ENCODE measurements around the gene ZNF697. TPM values are rescaled to one million over a fixed set of nuclear protein-coding genes. Genes with fewer than 3 reads are reported as not detected.

Gene ZNF697
- total RNA-seq, 4 donors from 2014 or later: 10.8 to 17.9 (median 11.9) TPM

DNA sequence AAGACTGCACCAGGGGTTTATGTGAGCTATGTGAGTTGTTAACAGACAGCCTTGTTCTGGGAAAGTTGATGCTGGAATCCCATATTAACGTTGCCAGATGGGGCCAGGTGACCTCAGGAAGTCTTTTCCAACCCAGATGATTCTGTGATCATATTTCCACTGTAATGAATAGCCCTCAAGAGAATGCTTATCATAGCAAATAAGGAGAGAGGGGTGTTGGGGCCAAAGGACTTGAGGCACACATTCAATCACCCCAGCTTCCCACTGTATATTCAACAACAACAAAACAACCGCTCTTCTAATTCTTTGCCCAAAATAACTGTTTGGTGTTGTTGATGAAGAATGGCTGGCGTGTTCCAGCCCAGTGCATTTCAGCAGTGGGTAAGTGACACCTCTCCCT, 14.1 kb downstream of the ZNF697 start:
- no peak for DNase-seq
- TF ChIP-seq, protein P1, sequence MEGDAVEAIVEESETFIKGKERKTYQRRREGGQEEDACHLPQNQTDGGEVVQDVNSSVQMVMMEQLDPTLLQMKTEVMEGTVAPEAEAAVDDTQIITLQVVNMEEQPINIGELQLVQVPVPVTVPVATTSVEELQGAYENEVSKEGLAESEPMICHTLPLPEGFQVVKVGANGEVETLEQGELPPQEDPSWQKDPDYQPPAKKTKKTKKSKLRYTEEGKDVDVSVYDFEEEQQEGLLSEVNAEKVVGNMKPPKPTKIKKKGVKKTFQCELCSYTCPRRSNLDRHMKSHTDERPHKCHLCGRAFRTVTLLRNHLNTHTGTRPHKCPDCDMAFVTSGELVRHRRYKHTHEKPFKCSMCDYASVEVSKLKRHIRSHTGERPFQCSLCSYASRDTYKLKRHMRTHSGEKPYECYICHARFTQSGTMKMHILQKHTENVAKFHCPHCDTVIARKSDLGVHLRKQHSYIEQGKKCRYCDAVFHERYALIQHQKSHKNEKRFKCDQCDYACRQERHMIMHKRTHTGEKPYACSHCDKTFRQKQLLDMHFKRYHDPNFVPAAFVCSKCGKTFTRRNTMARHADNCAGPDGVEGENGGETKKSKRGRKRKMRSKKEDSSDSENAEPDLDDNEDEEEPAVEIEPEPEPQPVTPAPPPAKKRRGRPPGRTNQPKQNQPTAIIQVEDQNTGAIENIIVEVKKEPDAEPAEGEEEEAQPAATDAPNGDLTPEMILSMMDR (IDR thresholded peaks at IDR 0.05): no peak
- TF ChIP-seq POLR2A (IDR thresholded peaks at IDR 0.05): no peak
- intact Hi-C loops (cut with DNase I): no loop called here
- Histone ChIP-seq H3K4me3 (replicated peaks in 1 of 3) (no peak overlapping the region), H3K27me3 (no peaks in the 10 kb centered on the region), H3K4me1 (peaks cover 61 to 63% of the 10 kb centered on the region in 2 donors), H3K9me3 (no peaks in the 10 kb centered on the region), H3K36me3 (no peaks in the 10 kb centered on the region), H3K27ac (no peak overlapping the region)
- WGBS, 2 donors: 67 to 76% methylated on average over 3 of the region's 3 CpGs

DNA sequence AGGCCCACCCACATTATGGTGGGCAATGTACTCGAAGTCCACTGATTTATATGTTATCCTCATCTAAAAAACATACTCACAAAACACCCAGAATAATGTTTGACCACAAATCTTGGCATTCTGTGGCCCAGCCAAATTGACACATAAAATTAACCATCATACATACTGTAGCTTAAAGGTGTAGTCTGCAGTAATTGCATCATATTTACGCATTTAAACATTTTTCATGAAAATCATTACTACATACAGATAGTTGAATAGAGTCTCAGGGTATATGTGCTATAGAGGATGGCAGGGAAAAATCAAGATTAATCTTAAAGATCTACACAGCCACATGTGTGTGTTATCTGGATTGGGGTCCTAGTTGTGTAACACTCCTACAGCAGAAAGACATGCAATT, 14.5 kb downstream of the ZNF697 start:
- intact Hi-C loops (cut with DNase I): no loop called here
- no peaks in the 10 kb centered on the region for H3K9me3 ChIP-seq
- no peak for DNase-seq
- no peak for TF ChIP-seq POLR2A (IDR thresholded peaks at IDR 0.05)
- WGBS, 2 donors: 95 to 97% methylated on average over 2 of the region's 2 CpGs
- H3K27ac ChIP-seq: no peak overlapping the region
- H3K4me1 ChIP-seq: peaks cover 61 to 63% of the 10 kb centered on the region in 2 donors
- no peaks in the 10 kb centered on the region for H3K36me3 ChIP-seq
- no peaks in the 10 kb centered on the region for H3K27me3 ChIP-seq
- H3K4me3 ChIP-seq (replicated peaks in 1 of 3): no peak overlapping the region

DNA sequence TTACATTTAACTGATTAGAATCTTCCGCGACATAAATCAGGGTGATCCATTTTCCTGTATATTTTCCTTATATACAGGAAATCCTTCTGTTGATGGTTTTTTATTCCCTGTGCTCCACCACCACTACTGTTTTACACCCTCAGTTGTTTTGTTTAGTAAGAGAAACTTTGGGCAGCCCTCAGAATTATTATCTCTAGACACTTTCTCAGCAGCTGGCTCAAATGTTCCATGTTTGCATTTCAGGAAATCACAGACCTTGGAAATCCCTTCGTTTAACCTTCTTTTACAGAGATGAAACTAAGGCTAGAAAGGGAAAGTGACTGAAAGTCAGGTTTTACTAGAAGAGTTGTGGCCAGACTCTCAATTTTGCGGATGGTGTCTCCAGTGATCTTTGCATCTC, 15.2 kb downstream of the ZNF697 start:
- peaks cover 54 to 56% of the 10 kb centered on the region in 2 donors for H3K4me1 ChIP-seq
- peak overlapping the region; percentile 86 to 94 (median 89) for H3K27ac ChIP-seq

DNA sequence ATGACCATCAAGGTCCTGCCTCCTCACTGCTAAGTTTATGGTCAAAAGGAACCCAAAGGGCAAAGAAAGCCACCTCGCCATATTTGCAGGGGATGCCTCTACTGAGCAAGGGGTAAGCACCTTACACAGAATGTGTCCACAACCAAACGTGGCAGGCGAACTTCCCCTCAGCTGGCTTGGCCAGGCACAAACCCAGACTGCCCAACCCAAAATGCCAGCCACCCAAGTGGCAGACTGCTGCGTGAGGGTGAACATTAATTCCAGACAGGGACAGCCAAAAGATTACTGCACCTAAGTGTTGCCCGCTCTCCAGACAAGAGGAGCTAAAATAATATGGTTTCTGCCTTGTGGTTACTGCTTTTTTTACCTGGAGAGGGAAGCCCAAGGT, 16.0 kb downstream of the ZNF697 start:
- H3K27ac ChIP-seq: peak overlapping the region; percentile 86 to 94 (median 89)
- WGBS, 2 donors: 19 to 33% methylated on average over 5 of the region's 5 CpGs
- DNase-seq: peak; percentile 72 to 77
- H3K36me3 ChIP-seq: no peaks in the 10 kb centered on the region
- peaks cover 49 to 50% of the 10 kb centered on the region in 2 donors for H3K4me1 ChIP-seq
- peak overlapping the region in 1 of 3 donors; percentile 18 for H3K4me3 ChIP-seq (replicated peaks in 1 of 3)
- no peaks in the 10 kb centered on the region for H3K27me3 ChIP-seq
- H3K9me3 ChIP-seq: no peaks in the 10 kb centered on the region
- intact Hi-C loops (cut with DNase I): no loop called here
- TF ChIP-seq, protein P1 (IDR thresholded peaks at IDR 0.05): no peak
- TF ChIP-seq POLR2A (IDR thresholded peaks at IDR 0.05): no peak

More for the DNA sequence above, 15.2 kb downstream of the ZNF697 start:
- no peaks in the 10 kb centered on the region for H3K27me3 ChIP-seq
- H3K36me3 ChIP-seq: no peaks in the 10 kb centered on the region
- DNase-seq: no peak
- TF ChIP-seq POLR2A (IDR thresholded peaks at IDR 0.05): no peak
- TF ChIP-seq, protein P1 (IDR thresholded peaks at IDR 0.05): no peak
- intact Hi-C loops (cut with DNase I): no loop called here
- no peak overlapping the region for H3K4me3 ChIP-seq (replicated peaks in 1 of 3)
- H3K9me3 ChIP-seq: no peaks in the 10 kb centered on the region
- 59 to 65% methylated on average over 4 of the region's 4 CpGs for WGBS, 2 donors

DNA sequence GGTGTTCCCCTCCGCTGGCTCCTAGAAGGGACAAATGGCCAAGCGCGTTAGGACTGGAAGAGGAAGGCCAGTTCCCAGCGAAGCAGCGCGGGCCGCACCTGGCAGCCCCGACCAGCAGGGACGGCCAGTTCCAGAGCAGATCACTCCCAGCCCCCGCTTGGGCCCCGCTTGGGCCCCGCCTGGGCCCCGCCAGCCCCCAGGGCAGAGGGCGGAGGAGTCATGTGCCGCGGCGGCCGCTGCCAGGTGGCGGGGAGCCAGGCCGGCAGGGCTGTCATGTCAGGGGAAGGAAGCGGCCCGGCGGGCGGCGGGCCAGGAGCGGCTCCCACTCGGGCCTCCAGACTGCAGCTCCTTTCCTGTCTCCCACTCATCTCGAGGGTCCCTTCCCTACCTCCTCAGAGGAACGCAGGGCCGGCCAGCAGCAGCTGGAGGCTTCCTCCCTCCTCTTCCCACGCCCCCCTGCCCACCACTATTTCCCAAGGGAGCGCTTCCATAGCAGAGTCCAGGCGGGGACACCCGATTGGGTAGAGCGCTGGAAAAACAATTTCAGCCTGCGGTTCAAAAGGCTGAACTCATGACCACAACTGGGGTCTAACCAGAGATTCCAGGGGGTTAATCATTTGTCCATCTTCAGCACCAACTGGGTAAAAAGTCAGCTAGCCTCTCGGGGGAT, 16.5 kb downstream of the ZNF697 start:
- 3 to 4% methylated on average over 5 to 19 of the region's 37 CpGs for WGBS, 2 donors
- no peak for TF ChIP-seq POLR2A (IDR thresholded peaks at IDR 0.05)
- TF ChIP-seq, protein P1 (IDR thresholded peaks at IDR 0.05): peak in 3 of 6 experiments; percentile 4 to 21 (median 21)
- H3K4me3 ChIP-seq (replicated peaks in 1 of 3): peak overlapping the region in 1 of 3 donors; percentile 18
- intact Hi-C loops (cut with DNase I): no loop called here
- no peaks in the 10 kb centered on the region for H3K9me3 ChIP-seq
- peak overlapping the region; percentile 86 to 94 (median 89) for H3K27ac ChIP-seq
- H3K4me1 ChIP-seq: peaks cover 44 to 49% of the 10 kb centered on the region in 2 donors
- no peaks in the 10 kb centered on the region for H3K36me3 ChIP-seq
- peak; percentile 94 to 95 for DNase-seq
- no peaks in the 10 kb centered on the region for H3K27me3 ChIP-seq

Measured in thyroid gland (tissue), 4 donors.